ENCODE results near the gene TAPT1. TPM values are rescaled to one million over a fixed set of nuclear protein-coding genes. Genes with fewer than 3 reads are reported as not detected.

The TAPT1 gene
- total RNA-seq, 1 experiment from 2014 or later: 11.1 TPM

DNA sequence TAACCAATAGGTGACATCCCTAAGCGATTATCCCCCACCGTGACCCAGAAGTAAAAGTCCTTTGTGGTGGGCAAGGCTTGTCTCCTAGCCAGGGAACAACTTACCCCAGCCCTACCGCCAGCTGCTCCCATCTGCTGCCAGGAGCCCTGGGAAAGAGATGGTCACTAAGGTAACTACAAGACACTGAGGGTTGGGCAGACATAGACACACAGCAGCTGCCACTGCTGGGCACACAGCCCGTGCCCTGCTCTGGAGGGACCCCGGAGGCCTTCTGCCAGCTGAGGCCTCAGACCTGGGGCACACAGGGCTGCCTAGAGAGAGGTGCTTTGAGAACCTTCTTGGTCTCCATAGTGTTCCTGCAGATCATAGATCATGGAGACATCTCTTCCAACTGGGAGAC lies 89.4 kb downstream of the TAPT1 start:
- H3K18ac ChIP-seq (ENCODE audit: insufficient read length, low read depth, low read length): no peak overlapping the region
- no peak overlapping the region for H3K56ac ChIP-seq (ENCODE audit: insufficient read length, low read depth, low read length)
- H2BK20ac ChIP-seq (ENCODE audit: low read depth, low read length, poor library complexity, severe bottlenecking): no peak overlapping the region
- no peak overlapping the region for H2AK5ac ChIP-seq (ENCODE audit: insufficient read length, low read length)
- H3K27me3 ChIP-seq (ENCODE audit: insufficient read depth, low read length): no peaks in the 10 kb centered on the region
- Mint-ChIP-seq H3K4me1 (peaks cover 2 to 9% of the 10 kb centered on the region in 2 experiments), H3K27ac (no peak overlapping the region), H3K9me3 (peaks cover 14 to 16% of the 10 kb centered on the region in 2 experiments), H3K4me3 (no peak overlapping the region), H3K27me3 (ENCODE audit: low read depth) (no peaks in the 10 kb centered on the region; the same call in 1 of the 2 replicates), H3K36me3 (ENCODE audit: insufficient read depth in 1 of 3, low read depth in 3 of 3) (peaks cover 0 to 7% (median 3%) of the 10 kb centered on the region in 3 experiments; a peak in 4 of 7 replicates)
- no peak overlapping the region for H3K23ac ChIP-seq (ENCODE audit: insufficient read length, low read depth, low read length)
- H4K5ac ChIP-seq (ENCODE audit: insufficient read length, low read depth, low read length): no peak overlapping the region
- H3K4me1 ChIP-seq (ENCODE audit: insufficient read depth, low read length): no peaks in the 10 kb centered on the region
- no peak overlapping the region for H2BK12ac ChIP-seq (ENCODE audit: insufficient read length, low read depth, low read length)
- no peak overlapping the region for H2BK120ac ChIP-seq (ENCODE audit: low read depth, low read length, poor library complexity, severe bottlenecking)
- no peak overlapping the region for H2BK15ac ChIP-seq (ENCODE audit: low read depth, low read length)
- no peak overlapping the region for H4K8ac ChIP-seq (replicated peaks; ENCODE audit: insufficient read length, low read depth, low read length)
- TF ChIP-seq, protein P1, sequence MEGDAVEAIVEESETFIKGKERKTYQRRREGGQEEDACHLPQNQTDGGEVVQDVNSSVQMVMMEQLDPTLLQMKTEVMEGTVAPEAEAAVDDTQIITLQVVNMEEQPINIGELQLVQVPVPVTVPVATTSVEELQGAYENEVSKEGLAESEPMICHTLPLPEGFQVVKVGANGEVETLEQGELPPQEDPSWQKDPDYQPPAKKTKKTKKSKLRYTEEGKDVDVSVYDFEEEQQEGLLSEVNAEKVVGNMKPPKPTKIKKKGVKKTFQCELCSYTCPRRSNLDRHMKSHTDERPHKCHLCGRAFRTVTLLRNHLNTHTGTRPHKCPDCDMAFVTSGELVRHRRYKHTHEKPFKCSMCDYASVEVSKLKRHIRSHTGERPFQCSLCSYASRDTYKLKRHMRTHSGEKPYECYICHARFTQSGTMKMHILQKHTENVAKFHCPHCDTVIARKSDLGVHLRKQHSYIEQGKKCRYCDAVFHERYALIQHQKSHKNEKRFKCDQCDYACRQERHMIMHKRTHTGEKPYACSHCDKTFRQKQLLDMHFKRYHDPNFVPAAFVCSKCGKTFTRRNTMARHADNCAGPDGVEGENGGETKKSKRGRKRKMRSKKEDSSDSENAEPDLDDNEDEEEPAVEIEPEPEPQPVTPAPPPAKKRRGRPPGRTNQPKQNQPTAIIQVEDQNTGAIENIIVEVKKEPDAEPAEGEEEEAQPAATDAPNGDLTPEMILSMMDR (conservative IDR thresholded peaks at IDR 0.05): no peak
- H3K9me3 ChIP-seq (ENCODE audit: control insufficient read depth, low read depth, low read length): peaks cover 8% of the 10 kb centered on the region
- no peaks in the 10 kb centered on the region for H3K79me1 ChIP-seq (ENCODE audit: insufficient read depth, low read depth, low read length, poor library complexity, severe bottlenecking)
- no peak overlapping the region for H4K91ac ChIP-seq (ENCODE audit: insufficient read length, low read depth, low read length)
- no peaks in the 10 kb centered on the region for H3K79me2 ChIP-seq (ENCODE audit: insufficient read depth, low read length)
- H4K20me1 ChIP-seq (ENCODE audit: control insufficient read depth, insufficient read depth, insufficient read length): no peaks in the 10 kb centered on the region
- no peak overlapping the region for H3K9ac ChIP-seq (ENCODE audit: extremely low read depth, insufficient read length, low read length)
- H3K4me2 ChIP-seq (ENCODE audit: insufficient read depth, insufficient read length, low read length): no peak overlapping the region
- no peak for DNase-seq
- no peak overlapping the region for H2BK5ac ChIP-seq (ENCODE audit: insufficient read length, low read length)
- H3K4ac ChIP-seq (ENCODE audit: low read depth, low read length): no peak overlapping the region
- H3T11ph ChIP-seq (ENCODE audit: low read length): no peak overlapping the region
- WGBS (ENCODE audit: extremely low coverage, insufficient read length, low lambda C conversion rate): no CpG with 5 or more reads among the region's 5 CpGs
- H3K14ac ChIP-seq (ENCODE audit: insufficient read depth, low read length): no peak overlapping the region
- no peaks in the 10 kb centered on the region for H3K23me2 ChIP-seq (ENCODE audit: insufficient read length, low read depth, low read length, poor library complexity, severe bottlenecking)
- no peak overlapping the region for H3K27ac ChIP-seq (ENCODE audit: insufficient read length, low read depth, low read length)
- H2AFZ ChIP-seq (ENCODE audit: low read length): no peak overlapping the region
